ENCODE measurements around the gene ATP5F1A.

DNA sequence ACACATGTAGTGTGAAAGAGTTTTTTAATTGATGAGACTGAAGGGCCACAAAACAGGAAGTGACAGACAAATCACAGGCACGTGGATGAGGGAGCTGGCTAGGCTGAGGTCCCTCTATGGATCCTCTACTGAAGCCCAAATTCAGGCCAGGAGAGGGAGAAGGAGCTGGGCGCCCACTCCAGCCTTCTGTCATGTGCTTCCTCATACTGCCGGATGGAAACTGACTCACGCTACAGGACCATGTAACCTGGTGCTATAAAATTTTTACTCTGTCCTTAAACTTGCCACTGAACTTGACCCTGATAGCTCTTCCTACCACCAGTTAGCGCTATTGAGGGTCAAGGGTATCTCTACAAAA lies 57.4 kb downstream of the ATP5F1A start:
- TF ChIP-seq CTCF (IDR thresholded peaks at IDR 0.05) (no peak), POLR2A (IDR thresholded peaks at IDR 0.05) (no peak)

Measured in lower leg skin (tissue), 3 donors.